Cardiac septum (tissue), 1 donor: ENCODE measurements around the gene ZC3H7A. TPM values are rescaled to one million over a fixed set of nuclear protein-coding genes. Genes with fewer than 3 reads are reported as not detected.
"Not testable (repeated sequence)": the region's sequence is repeated elsewhere in the genome, so short reads cannot be mapped to it uniquely, and the experiment has no call there.

Experiments
- DNase-seq: peaks from one replicate; pipeline ENCODE4 v3.0.0-alpha.2; 2020; ENCODE audit warnings: low spot score
- intact Hi-C: fragments of 100-400 bp; cut with DNase I; formaldehyde crosslinking; loops from one replicate; pipeline ENCODE4 v1.14.0; 2022
- total RNA-seq: library from RNA; stranded (reverse); fragmentation: NEBNext Ultra II Directional; extraction: Animal tissue kit (Norgen Biotek cat#: 25700); gene quantifications from one replicate; pipeline ENCODE4 v1.2.1, GENCODE V29; 2021
- donor health status: DM: no; HTN: no; CAD: no.

The ZC3H7A gene
- total RNA-seq, 1 donor from 2014 or later = 33.4 TPM

DNA sequence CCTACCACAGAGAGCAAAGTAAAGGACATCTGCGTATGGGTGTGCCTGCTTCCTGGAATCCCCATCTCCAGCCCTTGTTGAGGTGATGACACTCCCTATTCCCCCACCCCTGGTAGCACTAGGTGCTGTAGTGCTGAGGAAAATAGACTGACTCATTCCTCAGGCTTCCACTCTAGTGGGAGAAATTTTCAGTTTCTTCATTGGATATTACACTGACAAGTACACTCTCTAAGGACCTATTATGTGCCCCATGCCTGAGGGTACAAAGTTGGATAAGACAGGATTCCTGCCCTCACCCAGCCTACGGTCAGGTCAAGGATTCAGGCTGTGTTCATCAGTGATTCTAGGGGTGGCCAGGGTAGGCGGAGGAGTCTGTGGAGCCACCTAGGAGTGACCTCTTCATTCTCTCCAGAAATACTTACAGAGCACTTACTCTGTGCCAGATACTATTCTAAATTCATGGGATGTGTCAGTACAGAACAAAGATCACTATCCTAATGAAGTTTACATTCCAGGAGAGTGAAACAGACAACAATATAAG lies 4.5 kb upstream of the ZC3H7A start:
- intact Hi-C loops = no loop called here

DNA sequence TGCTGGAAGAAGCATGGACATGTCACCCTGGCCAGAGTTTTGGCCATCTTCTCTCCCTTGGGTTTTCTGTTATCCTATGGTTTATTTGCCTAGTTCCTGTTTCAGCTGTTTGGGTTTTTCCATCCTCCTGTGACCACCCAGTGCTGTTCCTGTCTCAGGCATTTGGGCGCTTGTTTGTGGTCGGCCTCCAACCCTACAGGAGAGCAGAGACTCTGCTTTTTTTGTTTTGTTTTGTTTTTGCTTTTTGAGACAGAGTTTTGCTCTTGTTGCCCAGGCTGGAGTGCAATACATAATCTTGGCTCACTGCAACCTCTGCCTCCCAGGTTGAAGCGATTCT lies 3.3 kb upstream of the ZC3H7A start:
- intact Hi-C loops = no loop called here
- DNase-seq = no peak

More for the DNA sequence above, 4.5 kb upstream of the ZC3H7A start:
- no peak for DNase-seq

DNA sequence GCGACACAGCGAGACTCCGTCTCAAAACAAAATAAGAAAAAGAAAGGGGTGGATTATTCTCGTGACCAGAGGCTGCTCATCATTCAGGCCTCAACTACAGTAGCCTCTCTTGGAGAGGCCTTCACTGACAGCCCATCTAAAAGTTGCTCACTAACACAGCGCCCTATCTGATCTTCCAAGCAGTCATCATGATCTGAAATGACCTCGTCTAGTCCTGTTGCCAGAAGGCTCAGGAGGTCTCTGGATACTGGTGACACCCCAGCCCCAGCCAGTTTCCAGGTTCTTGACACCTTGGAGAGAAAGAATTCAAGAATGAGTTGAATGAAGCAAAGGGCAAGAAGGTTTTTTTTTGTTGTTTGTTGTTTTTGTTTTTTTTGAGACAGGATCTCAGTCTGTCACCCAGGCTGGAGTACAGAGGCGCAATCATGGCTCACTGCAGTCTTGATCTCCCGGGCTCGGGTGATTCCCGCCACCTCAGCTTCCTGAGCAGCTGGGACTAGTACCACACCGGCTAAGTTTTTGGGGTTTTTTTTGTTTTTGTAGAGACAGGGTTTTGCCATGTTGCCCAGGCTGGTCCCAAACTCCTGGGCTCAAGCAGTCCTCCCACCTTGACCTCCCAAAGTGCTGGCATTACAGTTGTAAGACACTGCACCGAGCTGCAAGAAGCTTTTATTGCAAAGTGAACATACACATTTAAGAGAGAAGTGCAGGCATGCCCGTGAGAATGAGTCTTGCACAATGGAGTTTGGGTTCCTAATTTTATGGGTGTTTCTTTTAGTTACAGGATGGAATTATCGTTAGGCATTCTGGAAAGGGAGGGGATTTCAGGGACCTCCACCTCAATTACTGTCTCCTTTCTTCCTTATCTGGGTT lies 2.7 kb upstream of the ZC3H7A start:
- no peak for DNase-seq
- intact Hi-C loops = no loop called here

DNA sequence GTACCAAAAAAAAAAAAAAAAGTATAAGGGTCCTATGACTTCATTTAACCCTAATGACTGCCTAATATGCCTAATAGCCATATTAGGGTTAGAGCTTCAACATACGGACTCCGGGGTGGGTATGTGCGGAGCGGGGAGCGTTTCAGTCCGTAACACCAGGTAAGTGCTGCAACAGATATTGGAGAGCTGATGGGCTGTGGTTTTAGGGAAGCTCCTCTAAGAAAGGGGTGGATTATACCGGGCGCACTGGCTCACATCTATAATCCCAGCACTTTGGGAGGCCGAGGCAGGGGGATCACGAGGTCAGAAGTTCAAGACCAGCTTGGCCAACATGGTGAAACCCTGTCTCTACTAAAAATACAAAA lies 1.9 kb upstream of the ZC3H7A start:
- intact Hi-C loops = no loop called here
- no peak for DNase-seq

DNA sequence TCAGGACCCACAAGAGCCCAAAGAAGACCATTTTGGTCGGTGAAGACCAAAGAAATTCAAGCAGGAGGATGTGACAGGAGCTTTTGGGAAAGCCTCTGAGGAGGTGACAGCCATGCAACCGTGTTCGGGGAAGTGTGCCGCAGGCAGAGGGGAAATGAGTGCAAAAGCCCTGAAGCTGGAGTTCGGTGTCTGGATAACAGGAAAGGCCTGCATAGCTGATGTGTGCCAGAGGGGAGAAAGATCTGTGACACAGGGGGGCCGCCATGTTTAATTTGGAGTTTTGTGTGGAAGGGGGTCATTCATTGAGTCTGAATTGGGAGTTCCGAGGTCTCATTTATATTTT lies 870 bp upstream of the ZC3H7A start:
- intact Hi-C loops = loop anchor here (2.0 kb wide), 1 partner anchor 55 kb away; the partner anchor contains the start of gene TXNDC11
- DNase-seq = no peak

DNA sequence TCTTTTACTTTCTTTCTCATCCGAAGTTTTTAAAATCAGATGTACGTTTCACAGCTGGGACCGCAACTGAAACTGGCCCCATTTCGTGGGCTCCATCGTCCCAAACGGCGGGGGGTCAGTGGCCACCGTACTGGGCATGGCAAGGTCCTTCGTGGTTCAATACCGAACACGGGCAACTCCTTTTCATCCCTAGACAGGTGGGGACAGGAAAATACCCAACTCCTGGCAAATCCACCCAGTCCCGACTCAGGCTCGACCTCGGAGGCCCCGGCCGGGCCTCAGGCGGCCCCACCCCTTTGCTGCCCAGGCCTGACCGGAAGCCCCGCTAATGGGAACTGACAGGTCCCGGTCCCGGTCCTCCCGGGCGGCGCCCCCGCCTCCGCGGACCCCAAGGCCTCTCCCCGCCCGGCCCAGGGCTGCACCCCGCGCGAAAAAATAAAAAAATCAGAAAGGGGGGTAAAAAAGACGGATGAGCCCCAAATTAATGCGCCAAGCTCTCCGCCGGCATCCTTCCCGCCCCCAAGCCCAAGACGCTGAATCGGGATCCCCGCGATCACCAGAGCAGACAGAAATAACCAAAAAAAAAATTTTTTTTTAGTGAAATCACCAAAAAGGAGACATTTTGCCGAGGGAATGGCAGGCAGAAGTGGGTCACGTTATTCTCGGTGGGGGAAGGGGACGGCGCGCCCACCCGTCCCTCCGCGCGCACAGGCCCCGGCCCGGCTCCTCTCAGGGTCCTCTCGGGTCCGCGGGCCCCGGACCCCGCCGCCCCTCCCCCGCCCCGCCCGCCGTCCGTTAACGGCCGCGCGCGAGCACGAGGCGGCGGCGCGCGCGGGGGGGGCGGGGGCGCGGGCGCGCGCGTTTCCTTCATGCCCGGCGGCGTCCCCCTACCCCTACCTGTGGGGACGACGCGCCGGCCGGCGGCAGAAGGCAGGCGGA lies 562 bp downstream of the ZC3H7A start:
- intact Hi-C loops = loop anchor here (2.0 kb wide), 1 partner anchor 54 kb away; the partner anchor contains the start of gene TXNDC11
- peak; percentile 92 for DNase-seq

DNA sequence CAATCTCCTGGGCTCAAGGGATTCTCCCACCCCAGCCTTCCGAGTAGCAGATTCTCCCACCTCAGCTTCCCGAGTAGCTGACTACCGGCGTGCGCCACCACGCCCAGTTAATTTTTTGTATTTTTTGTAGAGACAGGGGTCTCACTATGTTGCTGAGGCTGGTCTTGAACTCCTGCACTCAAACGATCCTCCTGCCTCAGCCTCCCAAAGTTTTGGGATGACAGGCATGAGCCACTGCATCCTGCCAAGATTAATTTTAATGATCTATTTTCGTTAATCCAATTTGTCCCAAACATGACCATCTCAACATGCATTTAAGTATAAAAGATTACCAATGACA lies 1.2 kb downstream of the ZC3H7A start:
- intact Hi-C loops = loop anchor here (2.0 kb wide), 1 partner anchor 53 kb away; the partner anchor contains the start of gene TXNDC11

DNA sequence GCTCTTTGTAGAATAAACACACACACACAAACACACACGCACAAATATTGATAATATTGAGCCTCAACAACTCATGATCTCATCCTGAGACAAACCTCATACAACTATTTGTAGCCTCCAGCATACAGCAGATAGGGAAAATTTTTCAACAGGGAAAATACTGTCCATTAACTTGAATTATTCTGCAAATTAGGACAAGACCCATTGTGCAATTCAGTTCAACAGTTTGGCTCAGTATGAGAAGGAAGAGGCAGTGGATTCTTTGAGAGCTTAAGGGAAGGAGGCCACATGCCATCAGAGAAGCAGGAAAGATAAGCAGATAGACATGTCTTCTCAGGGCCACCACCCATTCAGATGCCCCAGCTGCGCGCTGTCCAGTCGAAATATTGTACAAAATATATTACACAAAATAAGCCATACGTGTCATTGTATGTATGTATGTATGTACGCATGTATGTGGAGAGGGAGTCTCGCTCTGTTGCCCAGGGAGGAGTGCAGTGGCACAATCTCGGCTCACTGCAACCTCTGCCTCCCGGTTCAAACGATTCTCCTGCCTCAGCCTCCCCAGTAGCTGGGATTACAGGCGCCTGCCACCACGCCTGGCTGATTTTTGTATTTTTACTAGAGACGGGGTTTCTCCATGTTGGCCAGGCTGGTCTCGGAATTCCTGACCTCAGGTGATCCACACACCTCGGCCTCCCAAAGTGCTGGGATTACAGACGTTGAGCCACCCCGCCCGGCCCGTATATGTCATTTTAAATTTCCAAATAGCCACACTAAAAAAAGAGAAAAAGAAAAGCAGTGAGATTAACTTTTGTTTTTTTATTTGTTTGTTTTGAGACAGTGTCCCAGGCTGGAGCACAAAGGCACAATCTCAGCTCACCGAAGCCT lies 1.8 kb downstream of the ZC3H7A start:
- DNase-seq = no peak
- intact Hi-C loops = no loop called here

More for the DNA sequence above, 1.2 kb downstream of the ZC3H7A start:
- no peak for DNase-seq

DNA sequence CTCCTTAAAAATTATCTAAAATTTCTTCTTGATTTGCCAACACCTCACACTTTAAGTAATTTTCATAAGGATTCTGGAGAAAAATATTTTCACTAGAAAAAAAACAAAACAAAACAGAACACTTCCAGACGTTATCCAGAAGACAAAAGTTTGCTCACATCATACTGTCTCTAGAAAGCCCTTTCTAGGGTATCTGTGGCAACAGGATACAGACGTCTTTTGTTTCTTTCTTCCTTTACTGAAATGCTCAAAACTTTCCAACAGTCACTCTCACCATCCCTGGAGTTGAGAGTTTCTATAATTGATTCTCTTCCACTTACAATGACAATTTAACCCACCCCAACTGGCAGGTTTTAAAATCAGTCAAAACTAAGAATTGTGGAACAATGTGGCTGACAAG lies 2.6 kb downstream of the ZC3H7A start:
- intact Hi-C loops = no loop called here
- DNase-seq = no peak

DNA sequence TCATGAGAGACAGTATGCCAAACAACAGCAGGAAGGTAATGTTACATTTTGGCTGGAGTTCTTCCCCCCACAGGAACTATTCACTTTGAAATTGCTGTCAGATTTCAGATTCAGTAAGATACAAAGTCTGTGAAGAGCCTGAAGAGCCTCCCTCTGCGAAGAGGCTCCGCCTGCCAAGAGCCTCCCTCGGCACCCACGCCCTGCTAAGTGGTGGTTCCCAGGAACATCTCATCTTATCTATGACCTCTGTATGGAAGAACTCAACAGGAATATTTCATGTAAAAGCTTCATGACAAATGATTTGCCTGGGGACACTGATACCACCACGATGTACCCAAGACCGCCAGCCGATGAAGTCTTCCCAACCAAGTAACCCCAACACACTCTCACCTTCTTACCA lies 3.2 kb downstream of the ZC3H7A start:
- intact Hi-C loops = no loop called here
- no peak for DNase-seq

DNA sequence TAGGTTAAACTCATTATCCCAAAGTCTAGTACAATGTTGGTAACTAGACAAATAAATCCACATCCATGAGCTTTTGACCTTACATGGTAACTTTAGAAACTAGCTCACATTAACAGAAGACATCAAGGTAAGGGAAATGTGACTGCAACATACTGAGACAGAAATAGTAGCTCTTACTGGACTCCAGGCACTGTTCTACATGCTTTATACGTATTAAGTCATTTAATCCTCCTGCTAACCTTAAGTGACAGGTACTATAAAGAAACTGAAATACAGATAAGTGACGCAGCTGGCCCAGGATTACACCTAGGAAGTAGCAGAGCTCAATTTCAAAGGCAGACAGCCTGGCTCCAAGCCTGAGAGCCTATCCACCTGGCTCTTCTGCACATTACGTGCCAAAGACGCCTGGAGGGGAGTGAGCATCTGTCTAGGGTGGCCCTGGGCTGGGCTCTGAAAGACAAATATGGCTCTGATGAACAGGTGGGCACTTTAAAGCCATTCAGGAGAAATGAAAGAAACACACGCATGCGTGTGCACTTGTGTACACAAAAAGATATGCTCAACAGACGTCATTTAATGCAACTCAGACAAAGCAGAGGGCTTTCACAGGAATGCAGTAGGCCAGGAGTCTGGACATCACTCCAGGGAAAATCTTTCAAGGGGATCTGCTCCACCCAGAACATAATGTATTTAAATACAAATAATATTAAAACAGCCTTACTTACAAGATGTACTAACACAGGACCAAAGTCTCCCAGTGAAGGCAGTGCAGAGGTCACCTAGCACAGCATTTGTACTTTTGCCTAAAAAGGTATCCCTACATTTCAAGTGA lies 4.4 kb downstream of the ZC3H7A start:
- no peak for DNase-seq
- intact Hi-C loops = no loop called here

DNA sequence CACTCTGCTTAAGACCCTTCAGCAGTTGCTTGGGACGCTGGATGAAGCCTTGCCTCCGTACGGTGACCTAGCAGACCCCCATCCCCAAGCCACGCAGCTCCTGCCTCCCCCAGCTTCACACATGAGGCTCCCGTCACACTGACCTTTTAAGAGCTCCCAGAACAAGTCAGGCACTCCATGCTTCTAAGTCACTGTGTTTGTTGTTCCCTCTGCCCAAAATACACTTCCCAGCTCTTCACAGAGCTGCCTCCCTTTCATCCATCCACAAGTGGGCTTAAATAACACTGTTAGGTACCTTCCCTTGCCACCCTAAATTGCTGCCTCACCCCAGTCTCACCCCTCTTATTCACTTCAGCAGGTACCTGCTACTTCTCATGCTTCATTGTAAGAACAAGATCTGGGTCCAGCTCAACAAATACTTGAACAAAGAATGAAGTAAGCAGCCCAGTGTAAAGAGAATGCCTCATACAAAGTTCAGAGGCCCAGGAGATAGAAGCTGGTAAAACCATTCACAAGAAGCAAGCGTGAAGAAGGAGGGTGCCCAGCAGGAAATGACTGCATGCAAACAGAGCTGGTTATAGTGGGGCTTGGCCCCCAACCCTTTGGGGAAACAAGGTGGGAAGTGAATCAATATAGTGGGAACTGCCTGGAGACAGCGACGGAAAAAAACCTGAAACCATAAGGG lies 5.8 kb downstream of the ZC3H7A start:
- intact Hi-C loops = no loop called here
- no peak for DNase-seq

DNA sequence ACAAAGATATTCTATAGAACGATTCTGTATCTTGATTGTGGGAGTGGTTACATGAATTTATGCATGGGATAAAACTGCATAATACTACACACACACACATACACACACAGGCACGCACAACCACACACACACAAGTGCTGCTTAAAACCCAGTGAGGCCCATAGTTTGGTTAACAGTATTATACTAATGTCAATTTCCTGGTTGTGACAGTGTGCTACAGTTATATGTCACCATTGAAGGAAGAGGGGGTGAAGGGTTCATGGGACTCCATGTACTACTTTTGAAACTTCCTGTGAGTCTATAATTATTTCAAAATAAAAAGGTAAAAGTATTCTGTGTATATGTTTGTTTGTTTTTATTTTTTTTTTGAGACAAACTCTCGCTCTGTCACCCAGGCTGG lies 8.1 kb downstream of the ZC3H7A start:
- DNase-seq = no peak
- intact Hi-C loops = no loop called here

DNA sequence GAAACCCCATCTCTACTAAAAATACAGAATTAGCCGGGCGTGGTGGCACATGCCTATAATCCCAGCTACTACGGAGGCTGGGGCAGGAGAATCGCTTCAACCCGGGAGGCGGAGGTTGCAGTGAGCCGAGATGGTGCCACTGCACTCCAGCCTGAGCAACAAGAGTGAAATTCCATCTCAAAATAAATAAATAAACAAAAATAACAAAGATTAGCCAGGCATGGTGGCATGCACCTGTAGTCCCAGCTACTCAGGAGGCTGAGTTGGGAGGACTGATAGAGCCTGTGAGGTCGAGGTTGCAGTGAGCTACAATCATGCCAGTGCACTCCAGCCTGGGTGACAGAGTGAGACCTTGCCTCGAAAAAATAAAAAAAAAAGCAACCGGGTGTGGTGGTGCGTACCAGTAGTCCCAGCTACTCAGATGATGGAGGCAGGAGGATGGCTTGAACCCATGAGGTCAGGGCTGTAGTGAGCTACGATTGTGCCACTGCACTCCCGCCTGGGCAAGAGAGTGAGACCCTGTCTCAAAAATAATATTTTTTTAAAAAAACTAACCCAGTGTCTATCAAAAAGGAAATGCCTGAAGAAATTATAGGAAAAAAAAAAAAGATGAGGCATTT lies 12.0 kb downstream of the ZC3H7A start:
- intact Hi-C loops, DNase-seq: not testable (repeated sequence)

DNA sequence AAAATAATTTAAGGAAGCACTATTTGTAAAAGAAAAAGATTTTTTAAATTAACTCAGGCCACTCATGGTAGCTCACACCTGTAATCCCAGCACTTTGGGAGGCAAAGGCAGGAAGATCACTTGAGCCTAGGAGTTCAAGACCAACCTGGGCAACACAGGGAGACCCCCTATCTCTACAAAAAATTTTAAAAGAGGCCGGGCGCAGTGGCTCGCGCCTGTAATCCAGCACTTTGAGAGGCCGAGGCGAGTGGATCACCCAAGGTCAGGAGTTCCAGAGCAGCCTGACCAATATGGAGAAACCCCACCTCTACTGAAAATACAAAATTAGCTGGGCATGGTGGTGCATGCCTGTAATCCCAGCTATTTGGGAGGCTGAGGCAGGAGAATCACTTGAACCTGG lies 12.7 kb downstream of the ZC3H7A start:
- intact Hi-C loops = not testable (repeated sequence)

DNA sequence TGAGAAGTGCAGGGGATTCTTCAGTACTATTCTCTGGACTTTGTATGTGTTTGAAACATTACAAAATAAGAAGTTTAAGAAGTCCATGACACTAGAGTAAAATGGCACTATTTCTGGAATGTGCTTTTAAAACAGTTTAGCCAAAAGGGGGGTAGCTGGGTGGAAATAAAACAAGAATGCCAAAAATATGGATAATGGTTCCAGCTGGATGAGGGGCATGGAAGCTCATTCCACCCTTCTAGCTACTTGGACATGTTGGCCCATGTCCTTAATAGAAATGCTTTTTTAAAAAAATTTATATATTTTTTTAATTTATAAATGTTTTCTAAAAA lies 13.1 kb downstream of the ZC3H7A start:
- no peak for DNase-seq
- intact Hi-C loops = no loop called here

More for the DNA sequence above, 12.7 kb downstream of the ZC3H7A start:
- not testable (repeated sequence) for DNase-seq

DNA sequence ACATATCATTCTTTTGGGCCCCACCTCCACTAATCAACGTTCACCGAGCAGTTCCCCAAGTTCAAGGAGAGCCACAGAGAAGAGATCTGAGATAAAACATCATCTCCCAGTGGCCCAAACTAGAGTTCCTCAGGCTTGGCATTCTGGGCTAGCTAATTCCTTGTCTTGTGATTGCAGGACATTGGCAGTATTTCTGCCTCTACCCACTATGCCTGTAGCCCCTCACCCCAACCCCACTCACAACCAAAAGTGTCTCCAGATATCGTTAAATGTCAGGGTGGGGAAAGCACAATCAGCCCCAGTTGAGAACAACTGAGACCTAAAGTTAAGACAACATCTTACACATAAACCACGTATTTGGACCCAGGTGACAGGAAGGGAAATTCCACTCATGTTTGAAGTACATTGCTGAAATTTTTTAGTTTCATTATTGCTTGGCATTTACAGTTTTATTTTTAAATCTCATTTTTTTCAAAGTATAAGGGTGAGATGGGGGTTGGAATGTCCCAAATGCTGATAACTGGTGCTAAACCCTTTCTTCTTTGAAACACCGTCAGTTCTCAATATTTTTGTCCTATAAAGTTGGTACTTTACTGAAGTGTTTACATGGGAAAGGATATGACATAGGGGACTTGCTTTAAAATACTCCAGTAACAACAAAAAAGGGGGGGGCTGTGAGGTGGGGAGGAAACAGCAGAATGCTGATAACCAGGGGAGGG lies 13.6 kb downstream of the ZC3H7A start:
- intact Hi-C loops = no loop called here
- DNase-seq = no peak
